ENCODE results near the gene PPP5C.

DNA sequence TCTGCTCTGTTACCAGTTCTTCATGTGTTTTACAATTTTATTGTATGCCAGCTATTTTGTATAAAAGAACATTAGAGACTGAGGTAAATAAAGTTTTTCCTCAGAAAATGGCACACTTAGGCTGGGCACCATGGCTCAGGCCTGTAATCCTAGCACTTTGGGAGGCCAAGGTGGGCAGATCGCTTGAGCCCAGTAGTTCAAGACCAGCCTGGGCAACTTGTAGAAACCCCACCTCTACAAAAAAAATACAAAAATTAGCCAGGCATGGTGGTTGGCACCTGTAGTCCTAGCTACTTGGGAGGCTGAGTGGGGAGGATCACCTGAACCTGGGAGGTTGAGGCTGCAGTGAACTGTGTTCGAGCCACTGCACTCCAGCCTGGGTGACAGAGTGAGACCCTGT is 34.5 kb downstream of the PPP5C start:
- TF ChIP-seq, protein P1, sequence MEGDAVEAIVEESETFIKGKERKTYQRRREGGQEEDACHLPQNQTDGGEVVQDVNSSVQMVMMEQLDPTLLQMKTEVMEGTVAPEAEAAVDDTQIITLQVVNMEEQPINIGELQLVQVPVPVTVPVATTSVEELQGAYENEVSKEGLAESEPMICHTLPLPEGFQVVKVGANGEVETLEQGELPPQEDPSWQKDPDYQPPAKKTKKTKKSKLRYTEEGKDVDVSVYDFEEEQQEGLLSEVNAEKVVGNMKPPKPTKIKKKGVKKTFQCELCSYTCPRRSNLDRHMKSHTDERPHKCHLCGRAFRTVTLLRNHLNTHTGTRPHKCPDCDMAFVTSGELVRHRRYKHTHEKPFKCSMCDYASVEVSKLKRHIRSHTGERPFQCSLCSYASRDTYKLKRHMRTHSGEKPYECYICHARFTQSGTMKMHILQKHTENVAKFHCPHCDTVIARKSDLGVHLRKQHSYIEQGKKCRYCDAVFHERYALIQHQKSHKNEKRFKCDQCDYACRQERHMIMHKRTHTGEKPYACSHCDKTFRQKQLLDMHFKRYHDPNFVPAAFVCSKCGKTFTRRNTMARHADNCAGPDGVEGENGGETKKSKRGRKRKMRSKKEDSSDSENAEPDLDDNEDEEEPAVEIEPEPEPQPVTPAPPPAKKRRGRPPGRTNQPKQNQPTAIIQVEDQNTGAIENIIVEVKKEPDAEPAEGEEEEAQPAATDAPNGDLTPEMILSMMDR (IDR thresholded peaks at IDR 0.05) = no peak
- TF ChIP-seq POLR2A (IDR thresholded peaks at IDR 0.05) = no peak

Measured in uterus (tissue), 2 donors.